Liver (tissue), 9 donors: ENCODE measurements around the gene PLD2. TPM values are rescaled to one million over a fixed set of nuclear protein-coding genes. Genes with fewer than 3 reads are reported as not detected.

Source experiments
- DNase-seq: peaks from one replicate; pipeline ENCODE4 v3.0.0-alpha.2; 2017; ENCODE audit warnings: low spot score
- H3K27ac ChIP-seq, 2 donors: one replicate each; pipeline ENCODE4 v1.7.0; 2013; ENCODE audit warnings: inconsistent platforms in 2 of 2, low read length in 2 of 2, control low read depth in 1 of 2, low read depth in 1 of 2, mild to moderate bottlenecking in 1 of 2
- H3K27me3 ChIP-seq, 4 donors: one replicate each; pipeline versions ENCODE4 v1.6.1 to v1.7.0; 2013; ENCODE audit warnings: low read length in 3 of 4, inconsistent platforms in 1 of 4, mild to moderate bottlenecking in 1 of 4, moderate library complexity in 1 of 4; ENCODE audit not compliant: control insufficient read depth in 4 of 4, insufficient read depth in 4 of 4
- H3K36me3 ChIP-seq, 4 donors: one replicate each; pipeline versions ENCODE4 v1.6.1 to v1.7.0; 2013; ENCODE audit warnings: low read length in 3 of 4, mild to moderate bottlenecking in 3 of 4, low read depth in 1 of 4, moderate library complexity in 1 of 4; ENCODE audit not compliant: control insufficient read depth in 4 of 4, insufficient read depth in 3 of 4
- H3K4me1 ChIP-seq, 4 donors: one replicate each; pipeline versions ENCODE4 v1.6.1 to v1.7.0; 2013; ENCODE audit warnings: low read length in 3 of 4, mild to moderate bottlenecking in 3 of 4, moderate library complexity in 1 of 4; ENCODE audit not compliant: control insufficient read depth in 4 of 4, insufficient read depth in 4 of 4
- H3K4me3 ChIP-seq, 3 donors: one replicate each; pipeline versions ENCODE4 v1.6.1 to v1.7.0; 2013; ENCODE audit warnings: low read length in 3 of 3, control low read depth in 1 of 3, low read depth in 1 of 3, mild to moderate bottlenecking in 1 of 3
- H3K9ac ChIP-seq, 2 donors: one replicate each; pipeline ENCODE4 v1.7.0; 2013; ENCODE audit warnings: low read length in 2 of 2, mild to moderate bottlenecking in 2 of 2, moderate library complexity in 2 of 2, control low read depth in 1 of 2, low read depth in 1 of 2
- H3K9me3 ChIP-seq, 4 donors: one replicate each; pipeline versions ENCODE4 v1.6.1 to v1.7.0; 2013; ENCODE audit warnings: low read length in 3 of 4; ENCODE audit not compliant: control insufficient read depth in 4 of 4
- ATF3 ChIP-seq: IDR thresholded peaks from 2 replicates; pipeline ENCODE4 v1.6.1; 2016; ENCODE audit warnings: antibody characterized with exemption
- CTCF ChIP-seq: fragments of 150-350 bp; IDR thresholded peaks from 2 replicates; pipeline ENCODE4 v1.5.1; 2017; ENCODE audit warnings: improper control_type of control experiment, low read depth, low read length; ENCODE audit not compliant: missing input control
- EGR1 ChIP-seq, 2 donors: IDR thresholded peaks; 2 replicates each; pipeline ENCODE4 v1.6.1; 2016 to 2018; ENCODE audit warnings: antibody characterized with exemption in 2 of 2, low read depth in 2 of 2
- FOXA1 ChIP-seq: IDR thresholded peaks from 2 replicates; pipeline ENCODE4 v1.6.1; 2016; ENCODE audit warnings: antibody characterized with exemption
- FOXA2 ChIP-seq: IDR thresholded peaks from 2 replicates; pipeline ENCODE4 v1.6.1; 2016; ENCODE audit warnings: antibody characterized with exemption
- GABPA ChIP-seq, 2 donors: IDR thresholded peaks in 1 of 2; conservative IDR thresholded peaks in 1 of 2; 2 replicates each; pipeline ENCODE4 v1.6.1; 2016; ENCODE audit warnings: antibody characterized with exemption in 2 of 2, mild to moderate bottlenecking in 1 of 2, moderate library complexity in 1 of 2
- HNF4A ChIP-seq, 2 donors: conservative IDR thresholded peaks; 2 replicates each; pipeline ENCODE4 v1.6.1; 2016; ENCODE audit warnings: antibody characterized with exemption in 2 of 2, mild to moderate bottlenecking in 2 of 2
- HNF4G ChIP-seq: IDR thresholded peaks from 2 replicates; pipeline ENCODE4 v1.6.1; 2016; ENCODE audit warnings: antibody characterized with exemption
- JUND ChIP-seq, 2 donors: IDR thresholded peaks; 2 replicates each; pipeline ENCODE4 v1.6.1; 2016; ENCODE audit warnings: antibody characterized with exemption in 2 of 2
- MAX ChIP-seq: IDR thresholded peaks from 2 replicates; pipeline ENCODE4 v1.6.1; 2016; ENCODE audit warnings: antibody characterized with exemption
- NR2F2 ChIP-seq: IDR thresholded peaks from 2 replicates; pipeline ENCODE4 v1.6.1; 2016; ENCODE audit warnings: antibody characterized with exemption
- RAD21 ChIP-seq, 2 donors: IDR thresholded peaks; 2 replicates each; pipeline ENCODE4 v1.6.1; 2016; ENCODE audit warnings: antibody characterized with exemption in 2 of 2, mild to moderate bottlenecking in 2 of 2
- REST ChIP-seq: IDR thresholded peaks from 2 replicates; pipeline ENCODE4 v1.6.1; 2016; ENCODE audit warnings: antibody characterized with exemption, mild to moderate bottlenecking
- RXRA ChIP-seq, 2 donors: IDR thresholded peaks; 2 replicates each; pipeline ENCODE4 v1.6.1; 2017 to 2018; ENCODE audit warnings: antibody characterized with exemption in 2 of 2, mild to moderate bottlenecking in 1 of 2
- SP1 ChIP-seq: IDR thresholded peaks from 2 replicates; pipeline ENCODE4 v1.6.1; 2018; ENCODE audit warnings: antibody characterized with exemption, mild to moderate bottlenecking
- TAF1 ChIP-seq: conservative IDR thresholded peaks from 2 replicates; pipeline ENCODE4 v1.6.1; 2016; ENCODE audit warnings: antibody characterized with exemption, mild to moderate bottlenecking
- YY1 ChIP-seq: IDR thresholded peaks from 2 replicates; pipeline ENCODE4 v1.6.1; 2016; ENCODE audit warnings: antibody characterized with exemption, mild to moderate bottlenecking
- ZBTB33 ChIP-seq: IDR thresholded peaks from 2 replicates; pipeline ENCODE4 v1.6.1; 2016; ENCODE audit warnings: antibody characterized with exemption
- WGBS: extraction: QIAGEN DNeasy Blood & Tissue Kit; methylation state at CpG from one replicate; pipeline ENCODE4 v1.1.7; 2013; 5-methylcytosine and 5-hydroxymethylcytosine counted together
- polyA plus RNA-seq, 2 donors: library from polyadenylated mRNA; stranded (reverse) in 1 of 2; unstranded in 1 of 2; fragments of 200-250 nt in 1 of 2; fragments of >200 nt in 1 of 2; fragmentation: Nextera tagmentation in 1 of 2; extraction: Ambion mirVana in 1 of 2; gene quantifications; one replicate each; pipeline versions ENCODE4 v1.2.1 to v1.2.3, GENCODE V29; 2013 to 2015
- total RNA-seq, 2 donors: library from RNA; depleted of rRNA; stranded (reverse); fragments of >200 nt; gene quantifications; one replicate each; pipeline ENCODE4 v1.2.3, GENCODE V29; 2014
- donor health status: healthy.
- donor health status: healthy.
- donor health status: healthy.
- donor health status: healthy.
- donor health status: healthy.

The PLD2 gene
- total and polyA plus RNA-seq, 4 donors = 3.5 to 15.8 (median 5.8) TPM

DNA sequence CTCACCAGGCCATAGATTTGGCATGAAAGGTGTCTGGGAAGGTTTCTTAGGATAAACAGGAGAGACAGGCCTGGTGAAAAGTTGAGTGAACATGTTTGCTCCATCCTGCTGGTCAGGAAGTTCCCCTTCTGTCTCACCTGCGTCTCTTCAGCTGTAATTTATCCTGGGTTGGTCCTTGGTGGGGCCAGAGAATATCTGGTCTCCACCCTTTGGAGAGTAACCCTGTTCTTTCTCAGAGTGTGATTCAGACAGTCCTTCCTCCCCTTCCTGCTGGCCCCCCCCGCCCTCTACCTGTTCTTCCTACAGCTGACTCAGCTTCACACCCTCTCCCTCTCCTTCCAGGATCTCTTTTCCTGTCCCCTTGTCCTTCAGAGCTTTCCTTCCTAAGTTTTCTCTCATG, 43.3 kb downstream of the PLD2 start:
- Histone ChIP-seq H3K4me3 (no peak overlapping the region), H3K27ac (no peak overlapping the region), H3K9me3 (no peaks in the 10 kb centered on the region), H3K9ac (no peak overlapping the region), H3K36me3 (peaks cover 0 to 2% (median 0%) of the 10 kb centered on the region in 4 donors), H3K4me1 (peaks cover 0 to 1% (median 0%) of the 10 kb centered on the region in 4 donors), H3K27me3 (no peaks in the 10 kb centered on the region)
- TF ChIP-seq FOXA1 (no peak), GABPA (IDR thresholded peaks at IDR 0.05 in 1 of 2, conservative IDR thresholded peaks at IDR 0.05 in 1 of 2) (no peak), RAD21 (IDR thresholded peaks at IDR 0.05) (no peak), JUND (IDR thresholded peaks at IDR 0.05) (no peak), FOXA2 (no peak), EGR1 (IDR thresholded peaks at IDR 0.05; ENCODE audit: low read depth in 2 of 2) (no peak), TAF1 (no peak), REST (no peak), YY1 (no peak), HNF4A (conservative IDR thresholded peaks at IDR 0.05) (no peak), ZBTB33 (no peak), CTCF (no peak), ATF3 (no peak), HNF4G (no peak), NR2F2 (no peak), SP1 (no peak), RXRA (IDR thresholded peaks at IDR 0.05) (no peak)
- no peak for DNase-seq
- 82% methylated on average over 2 of the region's 2 CpGs for WGBS

DNA sequence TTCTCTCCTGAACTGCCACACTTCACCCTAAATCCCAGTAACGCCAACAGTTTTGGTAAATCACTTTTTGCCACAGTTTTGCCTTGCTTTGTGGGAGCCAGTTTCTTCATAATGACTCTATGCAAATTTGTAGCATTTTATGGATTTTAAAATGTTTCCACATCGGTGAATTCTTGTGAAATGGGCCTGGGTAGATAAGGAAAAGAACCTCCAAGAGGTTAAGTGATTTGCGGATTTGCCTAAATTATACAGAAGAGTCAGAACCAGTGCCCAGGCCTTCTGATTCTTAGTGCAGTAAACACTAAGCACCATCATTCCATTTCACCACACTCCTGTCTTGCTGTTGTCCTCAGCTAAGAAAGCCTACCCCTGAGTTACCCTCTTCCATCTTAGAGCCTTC, 44.1 kb downstream of the PLD2 start:
- H3K9me3 ChIP-seq = no peaks in the 10 kb centered on the region
- H3K27me3 ChIP-seq = no peaks in the 10 kb centered on the region
- H3K27ac ChIP-seq = no peak overlapping the region
- H3K4me3 ChIP-seq = no peak overlapping the region
- peaks cover 0 to 1% (median 0%) of the 10 kb centered on the region in 4 donors for H3K4me1 ChIP-seq
- DNase-seq = no peak
- WGBS = 80% methylated on average over 3 of the region's 3 CpGs
- peaks cover 0 to 2% (median 0%) of the 10 kb centered on the region in 4 donors for H3K36me3 ChIP-seq
- H3K9ac ChIP-seq = no peak overlapping the region
- TF ChIP-seq SP1 (no peak), EGR1 (IDR thresholded peaks at IDR 0.05; ENCODE audit: low read depth in 2 of 2) (no peak), GABPA (IDR thresholded peaks at IDR 0.05 in 1 of 2, conservative IDR thresholded peaks at IDR 0.05 in 1 of 2) (no peak), REST (no peak), YY1 (no peak), HNF4G (no peak), FOXA2 (no peak), JUND (IDR thresholded peaks at IDR 0.05) (no peak), RXRA (IDR thresholded peaks at IDR 0.05) (no peak), ATF3 (no peak), MAX (no peak), FOXA1 (no peak), NR2F2 (no peak)
